ENCODE data around the gene FKBP15. TPM values are rescaled to one million over a fixed set of nuclear protein-coding genes. Genes with fewer than 3 reads are reported as not detected.
"Not testable (repeated sequence)": the region's sequence is repeated elsewhere in the genome, so short reads cannot be mapped to it uniquely, and the experiment has no call there.

The FKBP15 gene
- total RNA-seq, 1 donor from 2014 or later = 49.1 TPM

DNA sequence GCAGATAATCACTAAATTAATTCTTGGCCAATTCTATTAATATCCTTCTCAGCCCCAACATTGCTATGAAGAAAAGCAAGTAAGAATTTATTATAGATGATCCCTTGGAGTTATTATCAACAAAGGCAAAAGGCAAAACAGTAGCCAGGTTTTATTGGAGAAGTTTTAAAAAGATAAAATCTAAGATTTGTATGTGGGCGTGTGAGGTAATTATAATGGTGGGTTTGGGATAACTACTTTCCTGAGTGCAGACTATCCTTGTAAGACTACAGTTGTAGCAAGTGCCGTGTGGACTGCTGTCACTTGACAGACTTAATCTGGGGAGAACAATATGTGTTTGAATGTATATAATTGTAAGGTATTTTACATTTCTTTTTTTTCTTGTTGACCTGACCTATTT is 23.5 kb upstream of the FKBP15 start:
- intact Hi-C loops (cut with micrococcal nuclease) = no loop called here
- H3K9me3 Mint-ChIP-seq = no peaks in the 10 kb centered on the region
- DNase-seq (no peak), ATAC-seq (ENCODE audit: low read depth) (no peak)
- TF ChIP-seq, protein P1, sequence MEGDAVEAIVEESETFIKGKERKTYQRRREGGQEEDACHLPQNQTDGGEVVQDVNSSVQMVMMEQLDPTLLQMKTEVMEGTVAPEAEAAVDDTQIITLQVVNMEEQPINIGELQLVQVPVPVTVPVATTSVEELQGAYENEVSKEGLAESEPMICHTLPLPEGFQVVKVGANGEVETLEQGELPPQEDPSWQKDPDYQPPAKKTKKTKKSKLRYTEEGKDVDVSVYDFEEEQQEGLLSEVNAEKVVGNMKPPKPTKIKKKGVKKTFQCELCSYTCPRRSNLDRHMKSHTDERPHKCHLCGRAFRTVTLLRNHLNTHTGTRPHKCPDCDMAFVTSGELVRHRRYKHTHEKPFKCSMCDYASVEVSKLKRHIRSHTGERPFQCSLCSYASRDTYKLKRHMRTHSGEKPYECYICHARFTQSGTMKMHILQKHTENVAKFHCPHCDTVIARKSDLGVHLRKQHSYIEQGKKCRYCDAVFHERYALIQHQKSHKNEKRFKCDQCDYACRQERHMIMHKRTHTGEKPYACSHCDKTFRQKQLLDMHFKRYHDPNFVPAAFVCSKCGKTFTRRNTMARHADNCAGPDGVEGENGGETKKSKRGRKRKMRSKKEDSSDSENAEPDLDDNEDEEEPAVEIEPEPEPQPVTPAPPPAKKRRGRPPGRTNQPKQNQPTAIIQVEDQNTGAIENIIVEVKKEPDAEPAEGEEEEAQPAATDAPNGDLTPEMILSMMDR (IDR thresholded peaks at IDR 0.05) = no peak
- H3K27me3 Mint-ChIP-seq = no peaks in the 10 kb centered on the region
- H3K4me1 Mint-ChIP-seq = peaks cover 4% of the 10 kb centered on the region
- POLR2A ChIA-PET = no interaction called here
- no peak overlapping the region for H3K27ac Mint-ChIP-seq
- CTCF ChIA-PET = no interaction called here
- peaks cover 2% of the 10 kb centered on the region for H3K36me3 Mint-ChIP-seq (ENCODE audit: low read depth)
- no peak overlapping the region for H3K4me3 Mint-ChIP-seq

- Mint-ChIP-seq H3K27ac (no peak overlapping the region), H3K4me1 (peaks cover 4% of the 10 kb centered on the region), H3K4me3 (no peak overlapping the region), H3K27me3 (no peaks in the 10 kb centered on the region), H3K9me3 (no peaks in the 10 kb centered on the region), H3K36me3 (ENCODE audit: low read depth) (no peaks in the 10 kb centered on the region)
- CTCF ChIA-PET = no interaction called here
- DNase-seq (no peak), ATAC-seq (ENCODE audit: low read depth) (no peak)
- intact Hi-C loops (cut with micrococcal nuclease) = no loop called here
- POLR2A ChIA-PET = no interaction called here
- TF ChIP-seq, protein P1 (IDR thresholded peaks at IDR 0.05) = no peak
These were observed 20.1 kb upstream of the FKBP15 start for GRCh38 chr9:113241161-113241560.

- TF ChIP-seq, protein P1 (IDR thresholded peaks at IDR 0.05) = no peak
- intact Hi-C loops (cut with micrococcal nuclease) = loop anchor here (1.0 kb wide), 1 partner anchor 12 kb away; no protein-coding TSS in a partner anchor
- no peak overlapping the region for H3K27ac Mint-ChIP-seq
- H3K4me1 Mint-ChIP-seq = peaks cover 12% of the 10 kb centered on the region
- no peaks in the 10 kb centered on the region for H3K36me3 Mint-ChIP-seq (ENCODE audit: low read depth)
- H3K27me3 Mint-ChIP-seq = no peaks in the 10 kb centered on the region
- no peak overlapping the region for H3K4me3 Mint-ChIP-seq
- DNase-seq (no peak), ATAC-seq (ENCODE audit: low read depth) (no peak)
- CTCF ChIA-PET = no interaction called here
- POLR2A ChIA-PET = interaction anchor here (0.8 kb wide), 1 partner anchor 18 kb away, joined by 4 read pairs; the partner anchor contains the start of genes FKBP15 and SLC31A1
- H3K9me3 Mint-ChIP-seq = no peaks in the 10 kb centered on the region
These were observed 17.8 kb upstream of the FKBP15 start for GRCh38 chr9:113238859-113239232.

DNA sequence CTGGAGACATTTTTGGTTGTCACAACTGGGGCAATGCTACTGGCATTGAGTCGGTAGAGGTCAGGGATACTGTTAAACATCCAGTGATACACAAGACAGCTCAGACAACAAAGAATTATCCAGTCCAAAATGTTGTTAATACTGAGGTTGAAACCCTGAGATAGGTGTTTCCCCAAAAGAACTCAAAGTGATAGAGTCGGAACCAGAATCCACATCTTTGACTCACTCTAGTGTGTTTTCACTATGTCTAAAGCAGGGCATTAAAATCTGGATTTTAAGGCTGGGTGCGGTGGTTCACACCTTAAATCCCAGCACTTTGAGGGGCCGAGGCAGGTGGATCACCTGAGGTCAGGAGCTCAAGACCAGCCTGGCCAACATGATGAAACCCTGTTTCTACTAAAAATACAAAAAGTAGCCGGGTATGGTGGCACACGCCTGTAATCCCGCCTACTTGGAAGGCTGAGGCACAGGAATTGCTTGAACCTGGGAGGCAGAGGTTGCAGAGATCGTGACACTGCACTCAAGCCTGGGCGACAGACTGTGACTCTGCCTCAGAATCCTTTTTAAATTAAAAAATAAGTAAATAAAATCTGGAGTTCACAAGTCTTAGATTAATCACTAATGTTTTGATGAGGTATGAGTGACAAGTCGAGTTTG is 17.3 kb upstream of the FKBP15 start:
- Mint-ChIP-seq H3K9me3 (no peaks in the 10 kb centered on the region), H3K4me1 (peaks cover 16% of the 10 kb centered on the region), H3K4me3 (no peak overlapping the region), H3K36me3 (ENCODE audit: low read depth) (no peaks in the 10 kb centered on the region), H3K27ac (no peak overlapping the region), H3K27me3 (no peaks in the 10 kb centered on the region)
- DNase-seq (no peak), ATAC-seq (ENCODE audit: low read depth) (no peak)
- ChIA-PET CTCF (no interaction called here), POLR2A (no interaction called here)
- TF ChIP-seq, protein P1 (IDR thresholded peaks at IDR 0.05) = no peak
- intact Hi-C loops (cut with micrococcal nuclease) = no loop called here

DNA sequence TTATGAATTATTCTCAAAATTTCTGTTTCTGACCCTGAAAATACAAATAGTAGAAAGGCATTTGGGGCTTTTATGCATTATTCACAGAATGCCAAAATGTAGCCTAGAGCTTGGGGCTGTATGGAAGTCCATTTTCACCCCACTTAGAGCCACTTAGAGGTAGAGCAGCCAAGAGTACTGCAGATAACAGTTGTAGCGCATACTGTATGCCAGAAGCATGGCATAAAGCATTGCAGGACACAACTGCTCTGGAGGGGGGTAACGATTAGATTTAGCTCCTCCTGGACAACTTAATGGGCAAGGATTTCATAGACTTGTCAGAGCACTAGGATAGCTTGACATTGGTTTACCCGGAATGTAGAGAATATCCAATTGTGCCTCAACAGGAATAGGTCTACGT is 15.9 kb upstream of the FKBP15 start:
- intact Hi-C loops (cut with micrococcal nuclease) = no loop called here
- Mint-ChIP-seq H3K9me3 (no peaks in the 10 kb centered on the region), H3K36me3 (ENCODE audit: low read depth) (no peaks in the 10 kb centered on the region), H3K4me1 (peaks cover 25% of the 10 kb centered on the region), H3K27me3 (no peaks in the 10 kb centered on the region), H3K4me3 (no peak overlapping the region), H3K27ac (no peak overlapping the region)
- TF ChIP-seq, protein P1 (IDR thresholded peaks at IDR 0.05) = no peak
- CTCF ChIA-PET = no interaction called here
- no peak for ATAC-seq (ENCODE audit: low read depth)
- POLR2A ChIA-PET = no interaction called here
- DNase-seq = no peak

DNA sequence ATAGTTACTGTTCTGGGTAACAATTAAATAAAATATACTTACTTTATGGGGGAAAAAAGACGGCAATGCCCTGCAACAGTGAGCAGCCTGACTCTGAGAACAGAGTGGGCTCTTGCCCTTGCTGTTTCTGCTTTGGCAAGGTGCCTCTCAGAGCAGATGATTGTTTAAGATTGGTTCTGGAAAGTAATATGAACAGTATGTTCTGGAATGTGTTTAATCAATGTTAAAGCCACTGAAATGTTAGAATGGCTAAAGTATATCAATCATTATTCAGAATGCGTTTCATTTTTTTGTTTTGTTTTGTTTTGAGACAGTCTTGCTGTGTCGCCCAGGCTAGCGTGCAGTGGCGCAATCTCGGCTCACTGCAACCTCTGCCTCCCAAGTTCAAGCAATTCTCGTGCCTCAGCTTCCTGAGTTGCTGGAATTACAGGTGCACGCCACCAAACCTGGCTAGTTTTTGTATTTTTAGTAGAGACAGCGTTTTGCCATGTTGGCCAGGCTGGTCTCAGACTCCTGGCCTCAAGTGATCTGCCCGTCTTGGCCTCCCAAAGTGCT is 14.7 kb upstream of the FKBP15 start:
- intact Hi-C loops (cut with micrococcal nuclease) = loop anchor here (2.0 kb wide), 1 partner anchor 15 kb away; the partner anchor contains the start of genes FKBP15 and SLC31A1
- H3K27ac Mint-ChIP-seq; CTCF ChIA-PET; DNase-seq; H3K27me3 Mint-ChIP-seq; ATAC-seq (ENCODE audit: low read depth); H3K36me3 Mint-ChIP-seq (ENCODE audit: low read depth); H3K4me3 Mint-ChIP-seq; H3K9me3 Mint-ChIP-seq; POLR2A ChIA-PET: not testable (repeated sequence)
- peaks cover 26% of the 10 kb centered on the region for H3K4me1 Mint-ChIP-seq
